Measurements from ENCODE around the gene KCNQ1OT1. TPM values are rescaled to one million over a fixed set of nuclear protein-coding genes. Genes with fewer than 3 reads are reported as not detected.

Gene KCNQ1OT1
- total RNA-seq, 4 donors from 2014 or later, result 0.66 to 2.5 (median 1.3) TPM

DNA sequence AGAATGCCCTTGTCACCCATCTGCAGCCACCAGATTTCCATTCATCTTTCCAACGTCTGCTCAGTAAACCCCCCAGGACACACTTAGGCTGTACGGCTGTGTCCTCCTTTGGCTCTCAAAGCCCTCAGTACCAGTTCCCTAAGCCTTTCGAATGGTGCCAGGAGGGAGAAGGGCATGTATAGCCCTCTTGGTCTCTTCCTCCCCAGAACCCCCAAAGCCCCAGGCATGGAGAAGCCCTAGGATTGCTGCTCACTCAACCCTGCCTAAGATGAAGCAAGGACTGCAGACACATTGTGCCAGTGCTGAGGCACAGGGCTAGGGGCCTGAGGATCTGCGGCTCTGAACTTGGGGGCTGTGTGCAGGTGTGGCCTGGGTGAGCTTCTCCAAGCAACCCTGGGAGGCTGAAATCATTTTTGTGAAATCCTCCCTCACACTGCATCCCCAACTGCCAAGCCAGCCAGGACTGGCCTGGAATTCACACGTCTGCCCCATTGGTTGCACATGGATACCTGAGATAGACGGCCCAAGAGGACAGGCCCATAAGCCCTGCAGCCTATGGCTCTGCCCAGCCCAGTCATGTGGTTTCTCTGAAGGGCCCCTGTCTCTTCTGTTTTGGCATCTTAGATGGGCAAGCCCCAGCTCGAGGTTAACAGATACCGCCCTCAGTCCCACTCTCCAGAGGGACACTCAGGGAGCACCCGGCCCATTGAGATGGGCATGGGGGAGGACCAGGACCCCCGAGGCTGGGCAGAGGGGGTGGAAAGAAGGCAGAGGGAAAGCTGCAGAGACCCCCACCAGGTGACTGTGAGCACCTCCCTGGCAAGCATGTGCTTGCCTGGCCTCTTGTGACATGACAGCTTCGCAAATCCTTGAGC is 34.0 kb downstream of the KCNQ1OT1 start:
- no peak overlapping the region for H3K4me3 ChIP-seq
- DNase-seq (ENCODE audit: extremely low spot score), result peak; percentile 53
- 84% methylated on average over 8 of the region's 11 CpGs for WGBS
- H3K9me3 ChIP-seq, result peaks cover 0 to 12% (median 3%) of the 10 kb centered on the region in 4 donors
- intact Hi-C loops (cut with DNase I), result no loop called here
- no peak for TF ChIP-seq POLR2AphosphoS5 (IDR thresholded peaks at IDR 0.05)
- H3K27ac ChIP-seq (replicated peaks in 1 of 4), result no peak overlapping the region
- H3K27me3 ChIP-seq, result no peaks in the 10 kb centered on the region
- H3K4me1 ChIP-seq, result peaks cover 0 to 13% (median 6%) of the 10 kb centered on the region in 4 donors
- H3K36me3 ChIP-seq, result peaks cover 0 to 20% (median 3%) of the 10 kb centered on the region in 4 donors

DNA sequence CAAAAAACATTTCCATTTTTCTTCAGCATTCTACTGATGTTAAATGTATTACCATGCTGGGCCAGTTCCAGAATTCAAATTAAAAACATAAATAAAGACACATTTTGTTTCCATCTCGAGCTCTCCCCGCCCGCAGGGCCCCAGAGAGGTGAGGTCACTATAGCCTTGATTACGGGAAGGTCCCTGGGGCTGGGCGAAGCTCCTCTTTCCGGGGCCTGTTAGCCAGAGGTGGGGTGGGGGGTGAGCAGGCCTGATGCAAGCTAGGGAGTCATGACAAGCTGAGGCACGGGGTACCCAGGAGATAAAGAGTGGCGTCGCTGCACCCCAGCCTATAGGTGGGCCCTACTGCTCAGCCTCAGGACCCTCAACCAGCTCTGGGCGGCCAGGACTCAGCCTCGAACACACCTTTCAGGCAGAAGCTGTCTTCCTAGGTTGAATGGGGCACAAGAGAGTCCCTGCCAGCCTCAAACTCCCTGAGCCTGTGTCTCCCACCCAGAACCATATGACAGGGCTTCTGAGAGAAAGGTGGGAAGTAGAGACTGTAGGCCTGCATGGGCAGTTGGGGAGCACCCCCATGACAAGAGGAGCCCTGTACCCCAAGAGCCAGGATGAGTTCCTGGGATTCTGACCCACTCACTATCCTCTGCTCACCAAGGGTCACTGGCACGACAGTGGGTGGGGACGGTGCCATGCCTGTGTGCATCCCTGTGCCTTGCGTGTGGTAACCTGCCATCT is 34.8 kb downstream of the KCNQ1OT1 start:
- intact Hi-C loops (cut with DNase I), result no loop called here
- H3K9me3 ChIP-seq, result peaks cover 0 to 19% (median 10%) of the 10 kb centered on the region in 4 donors
- H3K27ac ChIP-seq (replicated peaks in 1 of 4), result no peak overlapping the region
- DNase-seq (ENCODE audit: extremely low spot score), result peak; percentile 86
- TF ChIP-seq CTCF (IDR thresholded peaks at IDR 0.05) (no peak), EP300 (IDR thresholded peaks at IDR 0.05) (no peak), POLR2A (IDR thresholded peaks at IDR 0.05; ENCODE audit: low read depth) (no peak), POLR2AphosphoS5 (IDR thresholded peaks at IDR 0.05) (no peak)
- no peaks in the 10 kb centered on the region for H3K27me3 ChIP-seq
- peaks cover 0 to 20% (median 3%) of the 10 kb centered on the region in 4 donors for H3K36me3 ChIP-seq
- H3K4me3 ChIP-seq, result no peak overlapping the region
- H3K4me1 ChIP-seq, result peaks cover 0 to 13% (median 3%) of the 10 kb centered on the region in 4 donors
- WGBS, result 94% methylated on average over 14 of the region's 14 CpGs

DNA sequence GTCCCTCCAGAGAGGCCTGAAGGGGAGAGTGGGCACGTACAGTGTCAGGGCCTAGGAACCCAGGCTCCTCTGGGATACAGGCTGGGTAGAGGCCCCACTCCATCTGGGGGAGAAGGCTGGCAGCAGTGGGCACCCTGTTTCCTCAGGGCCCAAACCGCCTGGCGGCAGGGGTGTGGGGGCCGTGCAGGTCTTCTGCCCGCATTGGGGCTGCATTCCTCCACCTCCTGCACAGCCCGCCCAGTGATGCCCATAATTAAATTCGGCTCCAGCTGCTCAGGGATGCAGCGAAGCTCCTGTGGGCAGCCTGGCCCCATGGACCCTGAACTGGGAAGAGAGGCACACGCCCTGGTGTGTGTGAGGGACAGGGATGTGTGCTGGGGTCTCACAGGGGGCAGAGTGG is 35.4 kb downstream of the KCNQ1OT1 start:
- Histone ChIP-seq H3K36me3 (peaks cover 0 to 20% (median 3%) of the 10 kb centered on the region in 4 donors), H3K4me1 (peaks cover 0 to 13% (median 3%) of the 10 kb centered on the region in 4 donors), H3K9me3 (peaks cover 0 to 19% (median 12%) of the 10 kb centered on the region in 4 donors), H3K27me3 (no peaks in the 10 kb centered on the region), H3K4me3 (no peak overlapping the region), H3K27ac (replicated peaks in 1 of 4) (no peak overlapping the region)
- 79% methylated on average over 3 of the region's 9 CpGs for WGBS
- intact Hi-C loops (cut with DNase I), result no loop called here
- no peak for TF ChIP-seq CTCF (IDR thresholded peaks at IDR 0.05)
- no peak for TF ChIP-seq POLR2A (IDR thresholded peaks at IDR 0.05; ENCODE audit: low read depth)
- no peak for TF ChIP-seq EP300 (IDR thresholded peaks at IDR 0.05)
- TF ChIP-seq POLR2AphosphoS5 (IDR thresholded peaks at IDR 0.05), result no peak
- peak; percentile 60 for DNase-seq (ENCODE audit: extremely low spot score)

- H3K27me3 ChIP-seq, result no peaks in the 10 kb centered on the region
- H3K9me3 ChIP-seq, result peaks cover 0 to 19% (median 14%) of the 10 kb centered on the region in 4 donors
- peak; percentile 19 for DNase-seq (ENCODE audit: extremely low spot score)
- no peak overlapping the region for H3K27ac ChIP-seq (replicated peaks in 1 of 4)
- no peak overlapping the region for H3K4me3 ChIP-seq
- intact Hi-C loops (cut with DNase I), result no loop called here
- peaks cover 0 to 20% (median 3%) of the 10 kb centered on the region in 4 donors for H3K36me3 ChIP-seq
- no peak for TF ChIP-seq POLR2AphosphoS5 (IDR thresholded peaks at IDR 0.05)
- H3K4me1 ChIP-seq, result peaks cover 0 to 13% (median 3%) of the 10 kb centered on the region in 4 donors
Measured at GRCh38 chr11:2663915-2664314, 35.9 kb downstream of the KCNQ1OT1 start.

DNA sequence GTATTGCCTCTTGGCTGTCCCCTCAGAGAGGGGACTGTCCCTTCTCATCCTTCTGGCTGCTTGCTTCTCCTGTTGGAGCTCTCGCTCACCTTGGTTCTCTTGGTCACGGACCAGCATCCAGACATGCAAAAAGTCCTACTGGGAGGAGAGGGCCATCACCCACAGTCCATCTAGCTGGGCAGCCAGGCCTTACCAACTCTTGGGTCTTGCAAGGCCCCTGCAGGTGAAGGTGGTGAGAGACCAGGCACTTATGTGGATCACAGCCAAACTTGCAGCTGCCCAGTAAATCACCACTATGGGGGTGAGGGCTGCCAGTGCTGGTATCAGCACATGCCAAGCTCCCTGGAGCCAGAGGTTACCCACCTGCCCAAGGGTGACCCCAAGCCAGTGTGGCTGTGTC is 36.3 kb downstream of the KCNQ1OT1 start:
- Histone ChIP-seq H3K9me3 (peaks cover 0 to 19% (median 16%) of the 10 kb centered on the region in 4 donors), H3K27me3 (no peaks in the 10 kb centered on the region), H3K4me3 (no peak overlapping the region), H3K27ac (replicated peaks in 1 of 4) (no peak overlapping the region), H3K4me1 (peaks cover 0 to 13% (median 3%) of the 10 kb centered on the region in 4 donors), H3K36me3 (peaks cover 0 to 20% (median 3%) of the 10 kb centered on the region in 4 donors)
- peak; percentile 50 for DNase-seq (ENCODE audit: extremely low spot score)
- intact Hi-C loops (cut with DNase I), result no loop called here
- TF ChIP-seq POLR2A (IDR thresholded peaks at IDR 0.05; ENCODE audit: low read depth) (no peak), CTCF (IDR thresholded peaks at IDR 0.05) (no peak), EP300 (IDR thresholded peaks at IDR 0.05) (no peak), POLR2AphosphoS5 (IDR thresholded peaks at IDR 0.05) (no peak)
- 100% methylated on average over 2 of the region's 2 CpGs for WGBS
